Measurements from ENCODE around the gene UBR1.

UBR1 gene

DNA sequence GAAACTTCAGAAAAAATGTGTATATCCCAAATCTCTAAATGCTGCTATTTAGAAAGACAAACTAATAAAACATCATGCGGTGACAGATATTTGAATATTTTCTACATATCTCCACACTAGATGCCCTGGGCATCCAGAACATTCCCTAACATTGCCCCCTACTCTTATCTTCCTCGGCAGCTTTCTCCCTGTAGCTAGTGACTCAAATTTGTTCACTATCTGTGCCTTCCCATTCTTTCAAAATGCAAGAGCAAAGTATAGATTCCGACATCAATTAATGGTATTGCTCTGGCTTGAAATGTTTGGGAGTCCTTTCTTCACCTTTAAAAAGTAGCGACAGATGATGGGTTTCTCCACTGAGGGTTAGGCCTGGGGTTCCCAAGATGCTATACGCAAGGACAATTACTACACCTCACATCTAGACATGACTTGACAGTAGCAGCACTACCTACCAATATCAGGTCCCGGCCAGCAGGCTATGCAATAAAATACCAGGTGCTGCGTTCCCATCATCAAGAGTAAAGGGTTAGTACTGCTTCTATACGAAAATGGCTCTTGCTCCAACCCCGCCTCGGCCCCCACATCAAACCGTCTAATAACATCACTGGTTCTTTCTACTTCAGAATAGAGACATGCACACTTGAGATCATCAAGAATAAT is 631 bp downstream of the UBR1 start:
- DNase-seq: peak in 1 of 2 donors; percentile 33

DNA sequence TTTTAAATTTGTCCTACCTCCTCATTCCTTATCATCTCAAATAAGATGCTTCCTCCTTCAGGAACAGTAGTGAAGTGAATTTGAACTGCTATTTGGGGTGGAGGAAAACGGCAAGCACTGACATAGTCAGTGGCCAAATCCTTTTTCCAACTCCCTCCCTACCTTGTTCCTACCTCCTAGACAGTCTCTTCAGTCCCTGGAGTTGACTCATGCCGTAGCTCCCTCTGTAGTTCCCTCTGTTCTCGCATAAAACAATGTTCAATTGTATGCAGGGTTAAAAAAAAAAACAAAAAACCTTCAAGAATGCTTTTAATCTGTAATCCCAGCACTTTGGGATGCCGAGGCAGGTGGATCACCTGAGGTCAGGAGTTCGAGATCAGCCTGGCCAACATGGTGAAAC is 1.4 kb downstream of the UBR1 start:
- DNase-seq: no peak

DNA sequence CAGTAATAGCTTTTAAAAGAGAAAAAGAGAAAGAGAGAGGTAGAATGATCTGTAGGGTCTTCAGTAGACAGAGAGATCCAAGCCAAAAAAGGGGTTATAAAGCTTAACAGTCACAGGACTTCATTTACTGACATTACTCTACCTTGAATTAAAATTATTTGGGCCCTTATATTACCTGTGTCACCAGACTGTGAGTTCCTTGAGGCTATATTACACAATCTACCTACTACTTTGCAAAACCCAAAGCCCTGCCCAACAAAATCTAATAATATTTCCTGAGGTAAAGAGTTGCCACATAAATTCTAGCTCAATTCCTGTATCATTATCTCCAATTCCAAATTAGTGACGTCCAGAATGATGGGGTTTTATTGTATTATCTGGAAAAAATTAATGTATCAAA is 1.9 kb downstream of the UBR1 start:
- no peak for DNase-seq

DNA sequence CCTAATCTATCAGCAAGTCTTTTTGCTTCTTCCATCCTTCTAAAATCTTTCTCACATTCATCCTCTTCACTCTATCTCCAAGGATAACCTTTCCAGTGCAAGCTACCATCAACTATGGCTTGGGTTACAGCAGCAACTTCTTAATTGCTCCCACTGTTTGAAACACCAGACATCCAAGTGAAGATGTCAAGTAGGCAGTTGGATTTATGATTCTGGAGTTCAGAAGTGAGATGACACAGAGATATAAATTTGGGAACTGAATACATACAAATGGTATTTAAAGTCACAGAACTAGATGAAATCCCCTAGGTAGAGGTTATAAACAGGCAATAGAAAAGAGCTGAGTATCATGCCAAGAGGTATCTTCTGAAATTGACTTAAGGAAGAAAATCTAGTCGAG is 3.7 kb downstream of the UBR1 start:
- DNase-seq: no peak

DNA sequence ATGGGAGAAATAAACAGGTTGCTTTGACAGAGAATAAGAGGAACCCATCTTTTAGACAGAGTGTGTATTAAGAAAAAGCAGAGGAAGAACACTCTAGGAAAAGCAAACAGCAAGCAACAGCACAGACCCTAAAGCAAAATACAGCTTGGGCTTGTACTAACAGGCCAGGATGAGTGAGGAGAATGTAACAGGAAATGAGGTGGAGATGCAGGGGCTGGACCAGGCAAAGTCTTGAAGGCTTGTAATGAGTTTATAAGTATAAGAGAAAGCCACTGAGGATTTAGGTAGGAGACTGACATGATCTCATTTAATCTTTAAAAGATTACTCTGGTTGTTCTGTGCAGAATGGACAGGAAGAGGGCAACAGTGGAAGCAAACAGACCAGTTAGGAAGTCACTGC is 4.9 kb downstream of the UBR1 start:
- DNase-seq: no peak

DNA sequence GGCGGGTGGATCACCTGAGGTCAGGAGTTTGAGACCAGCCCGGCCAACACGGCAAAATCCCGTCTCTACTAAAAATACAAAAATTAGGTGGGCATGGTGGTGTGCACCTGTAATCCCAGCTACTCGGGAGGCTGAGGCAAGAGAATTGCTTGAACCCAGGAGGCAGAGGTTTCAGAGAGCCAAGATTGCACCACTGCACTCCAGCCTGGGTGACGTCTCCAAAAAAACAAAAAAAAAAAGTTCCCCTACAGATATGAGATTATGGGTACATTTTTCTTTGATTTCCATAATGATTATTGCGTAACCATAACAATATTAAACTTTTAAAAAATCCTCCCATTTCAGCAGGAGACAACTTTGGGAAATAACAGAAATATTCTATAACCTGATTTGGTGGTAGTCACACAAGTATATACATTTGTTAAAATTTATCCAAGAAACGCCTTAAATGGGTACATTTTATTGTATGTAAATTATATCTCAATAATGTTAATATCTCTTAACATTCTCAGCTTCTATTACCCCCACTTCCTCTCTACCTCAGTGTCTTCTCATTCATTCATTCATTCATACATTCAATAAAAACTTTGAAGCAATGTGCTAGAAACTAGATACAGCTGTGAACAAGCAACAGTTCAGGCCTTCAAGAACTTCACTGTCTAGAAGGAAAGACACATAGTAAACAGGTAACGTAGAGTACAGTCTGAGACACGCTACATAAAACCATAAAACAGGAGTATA is 6.6 kb downstream of the UBR1 start:
- no peak for DNase-seq

DNA sequence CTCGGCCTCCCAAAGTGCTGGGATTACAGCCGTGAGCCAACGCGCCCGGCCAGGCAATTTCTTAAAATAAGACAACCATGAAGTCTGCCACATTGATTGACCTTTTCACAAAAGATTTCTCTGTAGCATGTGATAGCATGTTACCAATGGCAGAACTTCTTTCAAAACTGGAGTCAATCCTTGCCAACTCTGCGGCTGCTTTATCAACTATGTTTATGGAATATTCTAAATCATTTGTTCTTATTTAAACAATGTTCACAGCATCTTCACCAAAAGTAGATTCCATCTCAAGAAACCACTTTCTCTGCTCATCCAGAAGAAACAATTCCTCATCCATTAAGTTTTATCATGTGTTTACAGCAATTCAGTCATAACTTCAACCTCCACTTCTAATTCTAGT is 9.4 kb downstream of the UBR1 start:
- DNase-seq: no peak

DNA sequence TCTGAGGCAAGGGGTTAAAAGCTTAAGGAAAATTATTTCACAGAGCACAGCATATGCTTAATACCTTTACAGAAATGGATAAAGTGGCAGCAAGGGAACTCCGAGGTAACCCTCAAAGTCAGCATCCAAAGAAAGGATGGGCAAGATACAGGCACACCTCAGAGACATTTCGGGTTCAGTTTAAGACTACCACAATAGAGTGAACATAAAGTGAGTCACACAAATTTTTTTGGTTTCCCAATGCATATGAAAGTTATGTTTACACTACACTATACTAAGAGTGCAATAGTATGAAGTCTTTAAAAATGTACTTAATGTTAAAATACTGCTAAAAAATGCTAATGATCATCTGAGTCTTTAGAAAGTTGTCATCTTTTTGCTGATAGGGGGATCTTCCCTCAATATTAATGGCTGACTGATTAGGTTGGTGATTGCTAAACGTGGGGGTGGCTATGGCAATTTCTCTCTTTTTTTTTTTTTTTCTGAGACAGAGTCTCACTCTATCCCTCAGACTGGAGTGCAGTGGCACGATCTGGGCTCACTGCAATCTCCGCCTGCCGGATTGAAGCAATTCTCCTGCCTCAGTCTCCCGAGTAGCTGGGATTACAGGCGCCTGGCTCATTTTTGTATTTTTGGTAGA is 10.0 kb downstream of the UBR1 start:
- DNase-seq: no peak

DNA sequence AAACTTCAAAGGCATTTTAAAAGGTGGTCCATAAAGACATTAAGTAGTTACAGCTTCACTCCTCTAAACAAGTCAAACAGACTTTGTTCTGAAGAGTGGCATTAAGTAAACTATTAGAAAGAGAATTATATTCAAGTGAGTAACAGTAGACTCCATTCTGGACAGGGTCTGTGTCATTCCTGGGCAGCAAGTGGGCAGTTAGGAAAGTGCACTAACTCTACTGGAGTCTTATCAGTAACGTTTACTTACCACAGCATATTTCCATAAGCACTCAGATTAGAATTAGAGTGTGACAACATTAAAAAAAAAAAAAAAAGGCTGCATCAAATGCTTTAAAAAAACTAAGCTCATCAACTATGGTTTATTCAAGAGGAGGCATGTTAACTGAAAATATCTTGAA is 10.6 kb downstream of the UBR1 start:
- no peak for DNase-seq

DNA sequence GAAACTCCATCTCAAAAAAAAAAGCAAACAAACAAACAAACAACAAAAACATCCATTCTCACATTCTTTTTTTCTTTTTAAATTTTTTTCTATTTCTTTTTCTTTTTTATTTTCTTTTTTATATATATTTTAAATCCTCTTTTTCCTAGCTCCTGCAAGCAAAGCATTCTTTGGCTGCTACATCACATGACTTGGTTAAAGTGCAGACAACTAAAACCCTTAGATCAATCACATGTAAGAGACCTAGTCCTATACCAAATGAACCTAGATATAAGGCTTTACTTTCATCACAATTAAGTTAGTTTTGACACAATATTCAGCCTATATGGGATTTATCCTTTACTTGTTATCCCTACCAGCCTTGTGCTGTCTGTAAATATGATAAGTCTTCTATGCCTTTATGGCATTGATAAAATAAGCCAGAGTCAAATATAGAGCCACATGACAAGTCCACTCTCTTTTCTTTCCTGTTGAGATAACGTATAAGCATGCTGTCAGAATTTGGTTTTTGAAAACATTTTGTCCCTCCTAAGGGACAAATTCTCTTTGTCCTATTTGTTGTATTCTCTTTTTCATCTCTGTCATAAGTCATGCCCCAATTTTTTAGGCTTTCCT is 11.3 kb downstream of the UBR1 start:
- DNase-seq: no peak

DNA sequence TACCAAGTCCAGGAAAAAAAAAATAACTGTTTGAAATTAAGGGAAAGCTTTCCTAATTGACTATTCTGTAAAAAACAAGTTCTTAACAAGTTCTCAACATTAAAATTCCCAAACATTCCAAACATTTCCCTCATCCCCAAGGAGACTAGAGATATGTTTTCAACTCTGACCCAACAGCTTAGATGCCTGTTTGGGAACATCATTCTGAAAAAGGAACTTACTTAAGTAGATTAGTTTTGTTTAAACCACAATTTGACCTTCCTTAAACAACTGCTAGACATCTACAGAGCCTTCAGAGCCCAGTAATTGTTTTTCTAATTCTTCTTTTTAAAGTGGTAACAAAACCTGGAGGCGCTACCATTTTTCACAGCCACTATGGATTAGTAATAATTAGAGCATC is 12.8 kb downstream of the UBR1 start:
- no peak for DNase-seq

DNA sequence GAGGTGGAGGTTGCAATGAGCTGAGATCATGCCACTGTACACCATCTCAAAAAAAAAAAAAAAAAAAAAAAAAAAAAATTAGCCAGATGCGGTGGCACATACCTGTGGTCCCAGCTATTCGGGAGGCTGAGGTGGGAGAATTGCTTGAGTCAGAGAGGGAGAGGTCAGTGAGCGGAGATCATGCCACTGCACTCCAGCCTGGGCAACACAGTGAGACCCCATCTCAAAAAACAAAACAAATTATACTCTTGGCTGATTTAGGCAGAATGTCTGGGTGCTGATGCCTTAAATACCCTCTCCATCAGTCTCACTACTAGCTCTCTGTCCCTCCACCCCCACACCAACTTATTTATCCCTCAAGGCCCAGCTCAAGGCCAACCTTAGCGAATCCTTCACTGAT is 14.0 kb downstream of the UBR1 start:
- DNase-seq: no peak

DNA sequence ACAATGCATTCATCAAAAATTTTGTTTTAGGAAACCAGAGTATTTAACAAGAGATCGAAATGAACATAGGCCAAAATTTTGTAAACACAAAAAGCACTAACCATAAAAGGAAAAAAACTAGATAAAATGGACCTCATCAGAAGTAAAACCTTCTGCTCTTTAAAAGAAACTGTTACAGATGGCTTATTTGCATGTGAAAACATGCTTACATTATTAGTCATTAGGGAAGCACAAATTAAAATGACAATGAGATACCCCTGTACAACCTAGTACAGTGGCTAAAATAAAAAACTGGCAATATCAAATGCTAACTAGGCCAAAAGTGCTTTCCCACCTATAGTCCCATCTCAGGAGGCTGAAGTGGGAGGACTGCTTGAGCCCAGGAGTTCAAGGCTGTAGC is 19.3 kb downstream of the UBR1 start:
- DNase-seq: no peak

DNA sequence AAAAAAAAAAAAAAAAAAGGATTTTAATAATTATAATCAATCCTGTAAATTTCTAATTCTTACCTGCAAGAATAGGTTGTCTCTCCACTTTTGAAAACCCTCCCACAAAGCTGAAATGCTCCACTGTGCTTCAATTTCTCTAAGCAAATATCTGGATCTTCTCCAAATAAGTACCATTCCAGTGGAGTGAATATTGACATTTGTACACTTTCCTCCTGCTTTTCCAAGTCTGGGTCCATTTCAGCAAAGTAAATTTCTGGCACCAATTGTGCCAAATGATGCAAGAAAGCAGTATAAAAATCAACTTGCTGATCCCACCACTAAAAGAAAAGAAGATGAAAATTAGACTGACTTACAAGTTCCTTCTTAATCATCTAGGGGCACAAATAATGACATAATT is 19.9 kb downstream of the UBR1 start:
- DNase-seq: no peak

DNA sequence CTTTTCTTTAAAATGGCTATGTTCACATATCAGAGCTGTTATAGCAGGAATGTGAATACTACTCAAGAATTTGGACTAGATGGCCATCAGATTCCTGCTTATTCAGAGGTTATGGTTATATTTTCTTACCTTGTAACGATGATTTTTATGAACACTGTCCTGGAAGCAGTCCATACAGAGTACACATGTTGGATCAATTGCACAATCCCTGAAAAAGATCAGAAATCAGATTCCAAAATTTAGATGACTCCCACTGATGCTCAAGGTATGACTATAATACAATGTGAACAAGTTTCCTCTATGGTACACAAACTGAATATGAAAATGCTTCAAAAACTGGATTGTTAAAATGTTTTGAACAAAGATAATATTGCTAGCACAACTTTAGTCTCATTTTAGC is 23.3 kb downstream of the UBR1 start:
- no peak for DNase-seq

DNA sequence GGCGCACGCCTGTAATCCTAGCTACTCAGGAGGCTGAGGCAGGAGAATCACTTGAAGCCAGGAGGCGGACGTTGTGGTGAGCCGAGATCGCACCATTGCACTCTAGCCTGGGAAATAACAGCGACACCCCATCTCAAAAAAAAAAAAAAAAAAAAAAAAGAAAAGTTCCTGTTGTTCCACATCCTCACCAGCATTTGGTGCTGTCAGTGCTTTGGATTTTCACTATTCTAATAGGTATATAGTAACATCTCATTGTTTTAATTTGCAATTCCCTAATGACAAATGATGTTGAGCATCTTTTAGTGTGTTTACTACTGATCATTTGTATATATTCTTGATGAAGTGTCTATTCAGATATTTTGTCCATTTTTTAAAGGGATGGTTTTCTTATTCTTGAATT is 24.6 kb downstream of the UBR1 start:
- no peak for DNase-seq

DNA sequence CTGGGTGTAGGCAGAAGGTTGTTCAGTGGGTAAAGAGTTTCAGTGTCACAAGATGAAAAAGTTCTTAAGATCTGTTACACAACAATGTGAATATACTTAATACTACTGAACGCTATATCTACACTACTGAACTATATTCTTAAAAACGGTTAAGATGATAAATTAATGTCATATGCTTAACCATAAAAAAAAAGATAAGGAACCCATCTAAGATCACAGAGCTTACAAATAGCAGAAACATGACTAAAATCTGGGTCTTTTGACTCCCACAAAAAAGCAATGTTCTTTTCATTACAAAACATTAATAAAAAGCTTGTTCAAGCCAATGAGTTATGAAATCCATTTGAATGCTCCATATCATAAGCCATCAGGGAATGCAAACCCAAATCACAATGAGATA is 34.4 kb downstream of the UBR1 start:
- DNase-seq: no peak

DNA sequence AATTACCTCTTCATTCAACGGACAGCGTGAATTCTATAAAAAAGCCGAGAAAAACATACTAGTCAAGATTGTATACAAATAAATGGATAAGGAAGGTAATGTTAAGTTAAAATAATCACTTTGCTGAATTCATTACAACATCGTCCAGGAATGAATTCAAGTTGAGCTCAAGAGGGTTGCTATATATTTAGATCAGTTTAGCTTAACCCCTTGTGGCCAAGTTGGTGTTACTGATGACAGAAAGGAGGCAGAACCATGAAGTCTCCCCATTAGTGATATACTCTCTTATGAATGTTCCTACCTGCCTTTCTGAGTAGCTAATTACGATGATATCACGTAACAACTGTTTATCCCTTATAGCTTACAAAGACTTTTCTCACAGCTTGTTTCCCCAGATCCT is 34.9 kb downstream of the UBR1 start:
- DNase-seq: no peak

DNA sequence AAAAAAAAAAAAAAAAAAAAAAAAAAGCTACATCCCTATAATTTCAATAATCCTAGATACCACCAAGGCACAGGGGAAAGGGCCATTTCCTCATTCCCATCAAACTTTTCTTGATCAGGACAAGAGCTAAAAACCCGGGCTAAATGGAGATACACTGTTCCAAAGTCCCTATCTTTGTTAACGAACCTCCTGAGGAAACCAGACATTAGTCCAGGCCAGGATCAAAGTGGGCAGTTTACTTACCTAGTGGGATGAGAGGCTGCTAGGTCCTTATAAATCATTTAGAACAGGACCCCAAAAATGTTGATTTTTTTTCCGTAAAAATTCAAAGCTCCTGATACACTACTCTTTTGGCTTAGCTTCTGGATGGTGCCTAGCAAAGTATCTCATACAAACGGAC is 35.6 kb downstream of the UBR1 start:
- no peak for DNase-seq

DNA sequence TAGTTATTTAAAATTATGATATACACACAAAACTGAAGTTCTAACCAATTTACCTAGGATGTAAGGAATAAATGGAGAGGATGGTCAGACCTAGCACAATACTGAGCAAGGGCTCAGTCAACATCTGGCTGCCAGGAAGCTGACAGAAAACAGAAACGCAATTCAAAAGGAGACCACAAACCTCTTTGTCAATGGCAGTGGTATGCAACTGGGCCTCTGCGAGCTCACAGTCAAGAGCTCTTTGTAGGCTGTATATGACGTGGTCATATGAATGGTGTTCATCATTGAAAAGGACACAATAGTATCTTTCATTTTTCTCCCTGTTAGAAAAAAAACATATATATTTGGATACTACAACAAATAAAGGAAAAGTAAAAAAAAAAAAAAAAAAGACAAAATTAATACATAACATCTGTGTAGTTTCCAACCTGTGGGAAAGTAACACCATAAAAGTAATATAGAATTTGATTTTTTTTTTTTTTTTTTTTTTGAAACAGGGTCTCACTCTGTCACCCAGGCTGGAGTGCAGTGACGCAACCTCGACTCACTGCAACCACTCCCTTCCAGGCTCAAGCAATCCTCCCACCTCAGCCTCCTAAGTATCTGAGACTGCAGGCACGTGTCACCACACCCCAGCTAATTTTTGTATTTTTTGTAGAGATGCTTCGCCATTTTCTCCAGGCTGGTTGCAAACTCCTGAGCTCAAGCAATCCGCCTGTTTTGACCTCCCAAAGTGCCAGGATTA is 37.9 kb downstream of the UBR1 start:
- DNase-seq: no peak

DNA sequence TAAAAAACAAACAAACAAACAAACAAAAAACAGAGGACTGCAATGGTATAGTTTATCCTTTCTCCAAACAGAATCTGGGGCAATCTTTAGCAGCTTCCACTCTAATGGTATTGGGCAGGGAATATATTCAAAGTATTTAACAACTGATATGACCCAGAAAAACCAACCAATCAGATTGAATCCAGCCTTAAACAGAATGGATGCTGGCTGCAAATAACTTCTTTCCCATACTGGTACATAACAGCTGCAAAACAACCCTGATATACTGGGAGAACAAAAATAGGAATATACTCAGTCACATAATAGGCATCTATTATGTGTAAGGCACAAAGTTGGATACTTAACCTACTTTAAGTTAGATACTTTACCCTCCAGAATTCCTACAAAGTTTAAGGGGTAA is 49.1 kb downstream of the UBR1 start:
- no peak for DNase-seq

DNA sequence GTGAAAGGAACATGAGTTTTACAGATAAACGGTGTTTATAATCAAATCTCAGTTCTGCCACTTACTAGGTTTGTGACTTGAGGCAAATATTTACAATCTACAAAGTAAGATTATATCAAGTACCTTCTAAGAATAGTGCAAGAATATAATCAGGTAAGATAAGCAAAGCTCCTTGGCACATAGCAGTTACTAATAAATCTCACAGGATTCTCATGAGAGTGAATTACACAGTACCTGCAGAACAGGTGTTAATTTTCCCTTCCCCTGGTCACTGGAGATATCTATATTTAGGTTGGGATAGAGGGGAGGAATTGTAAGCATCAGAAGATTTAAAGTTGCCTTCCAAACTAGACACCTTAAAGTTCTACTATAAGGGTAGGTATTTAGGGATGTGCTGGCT is 53.0 kb downstream of the UBR1 start:
- no peak for DNase-seq

DNA sequence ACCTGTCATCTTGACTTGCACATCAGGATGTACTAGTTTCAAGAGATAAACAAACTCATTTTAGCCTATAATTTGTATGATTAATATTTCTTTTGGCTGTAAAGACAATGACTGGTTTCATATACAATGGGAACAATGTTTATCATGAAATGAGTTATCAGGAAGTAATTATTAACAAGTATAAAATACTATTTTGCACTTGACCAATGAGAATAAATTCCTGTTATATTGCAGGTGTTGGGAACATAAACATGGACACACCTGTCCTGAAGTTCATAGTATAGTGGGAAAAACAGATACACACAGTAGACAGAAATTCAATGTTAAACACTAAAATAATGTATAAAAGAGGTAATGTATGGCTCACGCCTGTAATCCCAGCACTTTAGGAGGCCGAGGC is 56.9 kb downstream of the UBR1 start:
- DNase-seq: no peak

Measured in CD4-positive, alpha-beta T cell treated with Interleukin-4 for 1 hour (primary cell).